ENCODE data around the gene MBOAT2.
"Not testable (repeated sequence)": the region's sequence is repeated elsewhere in the genome, so short reads cannot be mapped to it uniquely, and the experiment has no call there.

MBOAT2 gene

GRCh38 chr2:8993196-8993901 lies 10.1 kb downstream of the MBOAT2 start:
- no peak for DNase-seq (ENCODE audit: low read depth)

- DNase-seq (ENCODE audit: low read depth), result no peak
Measured at GRCh38 chr2:8992643-8993042, 10.8 kb downstream of the MBOAT2 start.

- DNase-seq (ENCODE audit: low read depth), result no peak
Measured at GRCh38 chr2:8989536-8990079, 13.9 kb downstream of the MBOAT2 start.

- DNase-seq (ENCODE audit: low read depth), result no peak
Measured at GRCh38 chr2:8987410-8987809, 16.1 kb downstream of the MBOAT2 start.

- DNase-seq (ENCODE audit: low read depth), result no peak
Measured at GRCh38 chr2:8986327-8986976, 17.0 kb downstream of the MBOAT2 start.

GRCh38 chr2:8985561-8986326 lies 17.7 kb downstream of the MBOAT2 start:
- no peak for DNase-seq (ENCODE audit: low read depth)

GRCh38 chr2:8984855-8985254 lies 18.6 kb downstream of the MBOAT2 start:
- DNase-seq (ENCODE audit: low read depth), result no peak

GRCh38 chr2:8984157-8984556 lies 19.3 kb downstream of the MBOAT2 start:
- no peak for DNase-seq (ENCODE audit: low read depth)

- no peak for DNase-seq (ENCODE audit: low read depth)
Measured at GRCh38 chr2:8983571-8983970, 19.9 kb downstream of the MBOAT2 start.

GRCh38 chr2:8981876-8982275 lies 21.6 kb downstream of the MBOAT2 start:
- DNase-seq (ENCODE audit: low read depth), result no peak

- no peak for DNase-seq (ENCODE audit: low read depth)
Measured at GRCh38 chr2:8980096-8980495, 23.4 kb downstream of the MBOAT2 start.

GRCh38 chr2:8977758-8978157 lies 25.7 kb downstream of the MBOAT2 start:
- DNase-seq (ENCODE audit: low read depth), result no peak

GRCh38 chr2:8976442-8977259 lies 26.8 kb downstream of the MBOAT2 start:
- no peak for DNase-seq (ENCODE audit: low read depth)

GRCh38 chr2:8974016-8974415 lies 29.5 kb downstream of the MBOAT2 start:
- no peak for DNase-seq (ENCODE audit: low read depth)

GRCh38 chr2:8973017-8973416 lies 30.5 kb downstream of the MBOAT2 start:
- not testable (repeated sequence) for DNase-seq (ENCODE audit: low read depth)

- DNase-seq (ENCODE audit: low read depth), result not testable (repeated sequence)
Measured at GRCh38 chr2:8972535-8972934, 30.9 kb downstream of the MBOAT2 start.

GRCh38 chr2:8969348-8969747 lies 34.1 kb downstream of the MBOAT2 start:
- not testable (repeated sequence) for DNase-seq (ENCODE audit: low read depth)

- no peak for DNase-seq (ENCODE audit: low read depth)
Measured at GRCh38 chr2:8966123-8966908, 37.2 kb downstream of the MBOAT2 start.

GRCh38 chr2:8965216-8965969 lies 38.1 kb downstream of the MBOAT2 start:
- DNase-seq (ENCODE audit: low read depth), result no peak

GRCh38 chr2:8962890-8963289 lies 40.6 kb downstream of the MBOAT2 start:
- no peak for DNase-seq (ENCODE audit: low read depth)

Measured in stimulated activated CD8-positive, alpha-beta memory T cell treated with anti-CD3 and anti-CD28 coated beads, Interleukin-4, amount 100 ng/mL, for 24 hours (primary cell).